Pancreas (tissue), 10 donors: Measurements from ENCODE around the gene CLK2. TPM values are rescaled to one million over a fixed set of nuclear protein-coding genes. Genes with fewer than 3 reads are reported as not detected.

Source experiments
- ATAC-seq, 4 donors: fragments of 200-7000 bp; cut with Tn5 transposase; one replicate each; pipeline versions ENCODE4 v1.8.0 to v1.9.1; 2020; ENCODE audit warnings: mild to moderate bottlenecking in 4 of 4, moderate library complexity in 4 of 4
- DNase-seq, 6 donors: peaks; one replicate each; pipeline ENCODE4 v3.0.0-alpha.2; 2020
- FAIRE-seq: peaks from 2 replicates; lab custom pipeline; 2012; peaks lifted over from hg19 to GRCh38; lab: Jason Lieb, UNC
- H3K27ac ChIP-seq, 4 donors: fragments of 200-600 bp; sonication (generic); 1 replicate in 3 of 4; 2 replicates in 1 of 4; pipeline versions ENCODE4 v1.5.0 to v1.8.0; 2020
- H3K27me3 ChIP-seq, 4 donors: fragments of 200-600 bp; one replicate each; pipeline ENCODE4 v1.8.0; 2021
- H3K36me3 ChIP-seq, 3 donors: fragments of 200-600 bp; sonication (generic) in 1 of 3; one replicate each; pipeline versions ENCODE4 v1.5.0 to v1.8.0; 2020 to 2021
- H3K4me1 ChIP-seq, 3 donors: fragments of 200-600 bp; one replicate each; pipeline ENCODE4 v1.8.0; 2021
- H3K4me3 ChIP-seq, 4 donors: fragments of 200-600 bp; sonication (generic) in 2 of 4; one replicate each; pipeline versions ENCODE4 v1.5.0 to v1.8.0; 2020 to 2021
- H3K9me3 ChIP-seq, 4 donors: fragments of 200-600 bp; one replicate each; pipeline ENCODE4 v1.8.0; 2021
- CTCF ChIP-seq, 4 donors: fragments of 200-600 bp; sonication (generic) in 3 of 4; IDR thresholded peaks; one replicate each; pipeline versions ENCODE4 v1.5.0 to v1.8.0; 2021; ENCODE audit warnings: antibody characterized with exemption in 4 of 4
- WGBS, 2 donors: extraction: QIAGEN DNeasy Blood & Tissue Kit; methylation state at CpG; one replicate each; pipeline ENCODE4 v1.1.7; 2013; 5-methylcytosine and 5-hydroxymethylcytosine counted together
- intact Hi-C, 3 donors: fragments of 100-400 bp; cut with DNase I; formaldehyde crosslinking; loops; one replicate each; pipeline versions ENCODE4 v1.11.1 to v1.14.2; 2022
- polyA plus RNA-seq, 2 donors: library from polyadenylated mRNA; stranded (reverse); fragments of 200-250 nt; gene quantifications; one replicate each; pipeline ENCODE4 v1.2.3, GENCODE V29; 2013
- total RNA-seq, 6 donors: library from RNA; stranded (reverse); fragmentation: NEBNext Ultra II Directional in 4 of 6; extraction: Animal tissue kit (Norgen Biotek cat#: 25700) in 4 of 6; gene quantifications; one replicate each; pipeline versions ENCODE4 v1.2.1 to v1.2.4, GENCODE V29; 2021 to 2023
- donor health status: healthy with polysubstance abuse.
- donor health status: DM: no; HTN: no; CAD: no; lungs with moderate emphysema.
- donor health status: DM: no; HTN: no; CAD: no.
- donor health status: control.
- donor health status: control.
- donor health status: Bipolar disorder and iron deficiency.
- donor health status: DM: yes; HTN: yes; CAD: no.
- donor health status: DM: no; HTN: no; CAD: no.
- donor health status: DM: no; HTN: no; CAD: no.
- donor health status: DM: yes; HTN: yes; CAD: no.

CLK2 gene
- total and polyA plus RNA-seq, 8 donors, result 15.7 to 89.4 (median 21.6) TPM

- ATAC-seq, result no peak
- H3K4me1 ChIP-seq, result no peaks in the 10 kb centered on the region
- H3K27ac ChIP-seq, result no peak overlapping the region
- intact Hi-C loops, result no loop called here
- WGBS, 2 donors, result 68 to 82% methylated on average over 9 of the region's 9 CpGs
- H3K9me3 ChIP-seq, result no peaks in the 10 kb centered on the region
- DNase-seq, result no peak
- no peaks in the 10 kb centered on the region for H3K27me3 ChIP-seq
- TF ChIP-seq CTCF (IDR thresholded peaks at IDR 0.05), result no peak
- no peak overlapping the region for H3K4me3 ChIP-seq
- H3K36me3 ChIP-seq, result no peaks in the 10 kb centered on the region
- no peak for FAIRE-seq
Observed at GRCh38 chr1:155300553-155301329, 27.4 kb upstream of the CLK2 start.

DNA sequence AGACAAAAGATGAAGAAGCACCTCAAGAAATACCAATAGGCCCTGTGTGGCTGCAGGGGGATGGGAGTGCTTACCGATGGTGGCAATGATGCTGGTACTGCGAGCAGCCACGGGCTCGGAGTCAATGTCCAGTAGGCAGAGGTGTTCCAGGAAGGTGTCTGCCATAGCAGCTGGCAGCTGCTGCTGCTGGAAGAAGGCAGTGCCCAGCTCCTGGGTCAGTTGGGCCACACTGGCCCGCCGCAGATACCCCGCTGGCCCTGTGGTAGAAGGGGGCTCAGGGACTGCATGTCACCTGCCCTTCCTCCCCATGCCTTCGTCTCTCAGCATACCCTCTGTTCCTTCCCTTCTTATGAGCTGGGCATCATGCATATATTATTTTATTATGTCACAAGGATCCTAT, 26.7 kb upstream of the CLK2 start:
- no peak for TF ChIP-seq CTCF (IDR thresholded peaks at IDR 0.05)
- no peak for FAIRE-seq
- no peaks in the 10 kb centered on the region for H3K27me3 ChIP-seq
- no peak overlapping the region for H3K27ac ChIP-seq
- no peaks in the 10 kb centered on the region for H3K36me3 ChIP-seq
- no peak for DNase-seq
- 86 to 90% methylated on average over 8 of the region's 8 CpGs for WGBS, 2 donors
- no peak for ATAC-seq
- intact Hi-C loops, result no loop called here
- no peaks in the 10 kb centered on the region for H3K9me3 ChIP-seq
- H3K4me3 ChIP-seq, result no peak overlapping the region
- H3K4me1 ChIP-seq, result no peaks in the 10 kb centered on the region

DNA sequence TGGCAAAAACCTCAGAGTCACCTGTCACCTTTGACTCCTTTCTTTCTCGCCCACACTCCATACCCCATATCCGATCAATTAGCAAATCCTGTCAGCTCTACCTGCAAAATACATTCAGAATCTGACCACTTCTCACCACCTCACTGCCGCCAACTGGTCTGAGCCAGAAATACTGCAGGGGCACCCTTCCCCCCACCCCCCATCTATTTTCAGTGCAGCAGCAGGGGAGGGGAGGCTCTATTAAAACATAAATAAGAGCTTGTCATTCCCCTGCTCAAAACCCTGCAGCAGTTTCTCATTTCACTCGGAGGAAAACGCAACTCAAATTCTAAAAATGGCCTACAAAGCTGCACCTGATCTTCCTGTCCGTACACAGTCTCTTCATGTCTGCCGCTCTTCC, 24.1 kb upstream of the CLK2 start:
- H3K4me1 ChIP-seq, result no peaks in the 10 kb centered on the region
- no peaks in the 10 kb centered on the region for H3K9me3 ChIP-seq
- no peaks in the 10 kb centered on the region for H3K27me3 ChIP-seq
- ATAC-seq (no peak), DNase-seq (no peak), FAIRE-seq (no peak)
- no peak for TF ChIP-seq CTCF (IDR thresholded peaks at IDR 0.05)
- no peak overlapping the region for H3K27ac ChIP-seq
- H3K36me3 ChIP-seq, result no peaks in the 10 kb centered on the region
- intact Hi-C loops, result no loop called here
- 76 to 83% methylated on average over 7 of the region's 7 CpGs for WGBS, 2 donors
- H3K4me3 ChIP-seq, result no peak overlapping the region

GRCh38 chr1:155296661-155297060, 23.4 kb upstream of the CLK2 start:
- TF ChIP-seq CTCF (IDR thresholded peaks at IDR 0.05), result no peak
- 70 to 71% methylated on average over 3 of the region's 3 CpGs for WGBS, 2 donors

GRCh38 chr1:155295942-155296267, 22.6 kb upstream of the CLK2 start:
- intact Hi-C loops, result no loop called here
- no peak for ATAC-seq
- H3K27me3 ChIP-seq, result no peaks in the 10 kb centered on the region
- DNase-seq, result no peak
- no peak for FAIRE-seq
- H3K4me3 ChIP-seq, result no peak overlapping the region
- no peak for TF ChIP-seq CTCF (IDR thresholded peaks at IDR 0.05)
- H3K36me3 ChIP-seq, result no peaks in the 10 kb centered on the region
- no peaks in the 10 kb centered on the region for H3K9me3 ChIP-seq
- no peak overlapping the region for H3K27ac ChIP-seq
- H3K4me1 ChIP-seq, result no peaks in the 10 kb centered on the region
- 72 to 82% methylated on average over 7 of the region's 7 CpGs for WGBS, 2 donors

More at GRCh38 chr1:155296661-155297060, 23.4 kb upstream of the CLK2 start:
- Histone ChIP-seq H3K9me3 (no peaks in the 10 kb centered on the region), H3K27me3 (no peaks in the 10 kb centered on the region), H3K4me1 (no peaks in the 10 kb centered on the region), H3K27ac (no peak overlapping the region), H3K4me3 (no peak overlapping the region), H3K36me3 (no peaks in the 10 kb centered on the region)
- intact Hi-C loops, result no loop called here
- no peak for FAIRE-seq
- no peak for DNase-seq
- no peak for ATAC-seq
